ENCODE measurements around the gene MLPH. TPM values are rescaled to one million over a fixed set of nuclear protein-coding genes. Genes with fewer than 3 reads are reported as not detected.

Gene MLPH
- total and polyA plus RNA-seq, 2 of the 13 experiments (the other 11 are each of a cell fraction or from before 2014, with no cell fraction given) = 0.12 TPM; not detected in 1

- no TSS peak for BruUV-seq (replicated peaks)
- in situ Hi-C loops (cut with HindIII; ENCODE audit: extremely low pct_ligation_motif_present, low pct_unique_long_range_greater_than_20kb) = no loop called here
- no peak overlapping the region for H3K27ac ChIP-seq (ENCODE audit: extremely low read length, insufficient read depth, low read length)
- peaks cover 2 to 52% of the 10 kb centered on the region in 2 experiments; a peak in 4 of 5 replicates for H3K27me3 ChIP-seq (ENCODE audit: control insufficient read depth in 1 of 2, insufficient read depth in 2 of 2, low read length in 2 of 2)
- DNase-seq (ENCODE audit: low spot score) (no peak), FAIRE-seq (no peak), ATAC-seq (no peak)
- no peak overlapping the region for H3K4me3 ChIP-seq (replicated peaks in 1 of 3; ENCODE audit: insufficient read depth in 1 of 3, low read depth in 2 of 3, low read length in 3 of 3)
- intact Hi-C loops (cut with micrococcal nuclease; ENCODE audit: unreplicated experiment) = no loop called here
- no peaks in the 10 kb centered on the region for H3K4me1 ChIP-seq (ENCODE audit: insufficient read depth, low read length)
- H3K79me2 ChIP-seq (ENCODE audit: insufficient read depth, low read length) = no peaks in the 10 kb centered on the region
- TF ChIP-seq ZNF572 (CRISPR knock-in tag; IDR thresholded peaks at IDR 0.05) (no peak), ZFP1 (CRISPR knock-in tag; IDR thresholded peaks at IDR 0.05) (peak; percentile 100), NR2C2 (CRISPR knock-in tag; IDR thresholded peaks at IDR 0.05; ENCODE audit: borderline replicate concordance) (no peak), MNT (IDR thresholded peaks at IDR 0.05) (0 out of 2 replicates have a peak, but pooled peaks have one; percentile 3)
- H3K9me3 ChIP-seq (ENCODE audit: low read length) = peaks cover 29% of the 10 kb centered on the region
- no peak overlapping the region for H3K9ac ChIP-seq (ENCODE audit: insufficient read depth, low read depth, low read length)
- H4K20me1 ChIP-seq (ENCODE audit: insufficient read depth, low read length) = no peaks in the 10 kb centered on the region
- 16% methylated on average over 8 of the region's 8 CpGs for WGBS (ENCODE audit: low lambda C conversion rate)
- no peak overlapping the region for H3K4me2 ChIP-seq (ENCODE audit: low read depth, low read length)
- POLR2A ChIA-PET = no interaction called here
- H3K36me3 ChIP-seq (replicated peaks in 1 of 2; ENCODE audit: control insufficient read depth in 1 of 2, insufficient read depth in 2 of 2, low read length in 2 of 2) = no peaks in the 10 kb centered on the region
- CTCF ChIA-PET (ENCODE audit: low intra/inter-chr PET ratio, low total read pairs) = no interaction called here
- H2AFZ ChIP-seq (ENCODE audit: low read length) = no peak overlapping the region
These were observed 4.6 kb downstream of the MLPH start for GRCh38 chr2:237491515-237492118.

GRCh38 chr2:237492137-237492890 is 5.3 kb downstream of the MLPH start:
- FAIRE-seq = no peak
- no peaks in the 10 kb centered on the region for H3K4me1 ChIP-seq (ENCODE audit: insufficient read depth, low read length)
- no peak for ATAC-seq
- in situ Hi-C loops (cut with HindIII; ENCODE audit: extremely low pct_ligation_motif_present, low pct_unique_long_range_greater_than_20kb) (no loop called here), intact Hi-C loops (cut with micrococcal nuclease; ENCODE audit: unreplicated experiment) (no loop called here)
- H3K27ac ChIP-seq (ENCODE audit: extremely low read length, insufficient read depth, low read length) = no peak overlapping the region
- H3K4me3 ChIP-seq (replicated peaks in 1 of 3; ENCODE audit: insufficient read depth in 1 of 3, low read depth in 2 of 3, low read length in 3 of 3) = no peak overlapping the region
- H3K9ac ChIP-seq (ENCODE audit: insufficient read depth, low read depth, low read length) = no peak overlapping the region
- no peak for TF ChIP-seq NFKBIZ (CRISPR knock-in tag; IDR thresholded peaks at IDR 0.05)
- TF ChIP-seq ZNF556 (CRISPR knock-in tag; IDR thresholded peaks at IDR 0.05; ENCODE audit: borderline replicate concordance) = no peak
- H3K36me3 ChIP-seq (replicated peaks in 1 of 2; ENCODE audit: control insufficient read depth in 1 of 2, insufficient read depth in 2 of 2, low read length in 2 of 2) = no peaks in the 10 kb centered on the region
- ChIA-PET POLR2A (no interaction called here), CTCF (ENCODE audit: low intra/inter-chr PET ratio, low total read pairs) (no interaction called here)
- no TSS peak for BruUV-seq (replicated peaks)
- peaks cover 2 to 55% of the 10 kb centered on the region in 2 experiments; a peak in 4 of 5 replicates for H3K27me3 ChIP-seq (ENCODE audit: control insufficient read depth in 1 of 2, insufficient read depth in 2 of 2, low read length in 2 of 2)
- 10% methylated on average over 6 of the region's 6 CpGs for WGBS (ENCODE audit: low lambda C conversion rate)
- H4K20me1 ChIP-seq (ENCODE audit: insufficient read depth, low read length) = no peaks in the 10 kb centered on the region
- H3K79me2 ChIP-seq (ENCODE audit: insufficient read depth, low read length) = no peaks in the 10 kb centered on the region
- DNase-seq (ENCODE audit: low spot score) = no peak
- no peak overlapping the region for H2AFZ ChIP-seq (ENCODE audit: low read length)
- peaks cover 29% of the 10 kb centered on the region for H3K9me3 ChIP-seq (ENCODE audit: low read length)
- no peak overlapping the region for H3K4me2 ChIP-seq (ENCODE audit: low read depth, low read length)
